Lower lobe of right lung (tissue), 2 donors: ENCODE results near the gene ACTN1. TPM values are rescaled to one million over a fixed set of nuclear protein-coding genes. Genes with fewer than 3 reads are reported as not detected.
A peak's percentile ranks its signal among the peaks of the same experiment; 100 is the strongest.

Experiments
- ATAC-seq, 2 donors: fragments of 200-7000 bp; cut with Tn5 transposase; one replicate each; pipeline ENCODE4 v1.9.1; 2020 to 2022; ENCODE audit warnings: mild to moderate bottlenecking in 2 of 2, moderate library complexity in 2 of 2
- DNase-seq: peaks from one replicate; pipeline ENCODE4 v3.0.0-alpha.2; 2020
- H3K27ac ChIP-seq: fragments of 200-600 bp; one replicate; pipeline ENCODE4 v1.8.0; 2022
- H3K27me3 ChIP-seq: fragments of 200-600 bp; one replicate; pipeline ENCODE4 v1.8.0; 2022; ENCODE audit warnings: low read depth
- H3K36me3 ChIP-seq: fragments of 200-600 bp; one replicate; pipeline ENCODE4 v1.8.0; 2022; ENCODE audit warnings: mild to moderate bottlenecking
- H3K4me1 ChIP-seq: fragments of 200-600 bp; one replicate; pipeline ENCODE4 v1.8.0; 2022
- H3K4me3 ChIP-seq: fragments of 200-600 bp; one replicate; pipeline ENCODE4 v1.8.0; 2022; ENCODE audit warnings: mild to moderate bottlenecking
- H3K9me3 ChIP-seq: fragments of 200-600 bp; one replicate; pipeline ENCODE4 v1.8.0; 2022
- CTCF ChIP-seq: fragments of 200-600 bp; IDR thresholded peaks from one replicate; pipeline ENCODE4 v1.8.0; 2022; ENCODE audit warnings: antibody characterized with exemption, mild to moderate bottlenecking
- intact Hi-C: fragments of 100-400 bp; cut with DNase I; formaldehyde crosslinking; loops from one replicate; pipeline ENCODE4 v1.11.0; 2022
- total RNA-seq: library from RNA; stranded (reverse); fragmentation: NEBNext Ultra II Directional; extraction: Animal tissue kit (Norgen Biotek cat#: 25700); gene quantifications from one replicate; pipeline ENCODE4 v1.2.1, GENCODE V29; 2021
- donor health status: DM: no; HTN: yes; CAD: no; lungs with severe emphysema.

Gene ACTN1
- total RNA-seq, 1 donor from 2014 or later, result 124 TPM

GRCh38 chr14:68898248-68899032 is 80.7 kb downstream of the ACTN1 start:
- H3K27me3 ChIP-seq, result no peaks in the 10 kb centered on the region
- TF ChIP-seq CTCF, result no peak
- intact Hi-C loops, result no loop called here
- H3K9me3 ChIP-seq, result no peaks in the 10 kb centered on the region
- no peak overlapping the region for H3K4me3 ChIP-seq
- peaks cover 79% of the 10 kb centered on the region for H3K36me3 ChIP-seq
- no peaks in the 10 kb centered on the region for H3K4me1 ChIP-seq
- no peak overlapping the region for H3K27ac ChIP-seq
- peak in 1 of 2 donors; percentile 23 for ATAC-seq
- DNase-seq, result peak; percentile 14

DNA sequence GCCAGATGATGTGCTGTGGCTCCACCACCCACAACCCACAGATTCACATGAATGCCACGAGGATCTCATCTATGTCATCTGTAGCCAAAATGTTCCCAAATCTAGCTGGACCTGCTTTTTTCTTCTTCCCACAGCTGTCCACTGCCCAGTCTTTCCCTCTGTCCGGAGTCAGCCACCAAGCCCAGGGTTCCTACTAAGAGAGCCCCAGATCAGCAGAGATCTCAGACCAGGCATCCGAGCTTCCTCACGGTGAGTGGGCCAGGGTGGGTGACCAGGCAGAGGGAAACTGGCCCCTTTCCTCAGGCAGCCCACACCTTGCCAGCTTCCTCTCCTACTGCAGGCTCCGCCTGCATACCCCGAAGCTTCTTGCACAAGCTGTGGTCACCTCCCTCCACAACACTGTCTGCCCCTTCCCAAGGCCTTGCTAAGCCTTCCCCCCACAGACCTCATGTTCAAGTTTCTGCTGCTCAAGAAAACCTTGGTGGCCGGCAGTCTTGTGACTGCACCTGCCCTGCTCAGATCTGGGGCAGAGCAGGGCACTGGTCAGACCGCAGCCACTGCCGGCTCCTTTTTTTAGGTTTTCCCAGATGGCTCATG is 81.4 kb downstream of the ACTN1 start:
- H3K36me3 ChIP-seq, result peaks cover 79% of the 10 kb centered on the region
- no peak overlapping the region for H3K27ac ChIP-seq
- no peak for TF ChIP-seq CTCF
- ATAC-seq, result no peak
- H3K4me1 ChIP-seq, result no peaks in the 10 kb centered on the region
- H3K27me3 ChIP-seq, result no peaks in the 10 kb centered on the region
- peak; percentile 24 for DNase-seq
- intact Hi-C loops, result no loop called here
- H3K9me3 ChIP-seq, result no peaks in the 10 kb centered on the region
- H3K4me3 ChIP-seq, result no peak overlapping the region

GRCh38 chr14:68896132-68896531 is 83.0 kb downstream of the ACTN1 start:
- Histone ChIP-seq H3K4me3 (no peak overlapping the region), H3K27me3 (no peaks in the 10 kb centered on the region), H3K9me3 (no peaks in the 10 kb centered on the region), H3K36me3 (peaks cover 79% of the 10 kb centered on the region), H3K27ac (no peak overlapping the region), H3K4me1 (no peaks in the 10 kb centered on the region)
- no peak for TF ChIP-seq CTCF
- intact Hi-C loops, result no loop called here
- ATAC-seq (no peak), DNase-seq (peak; percentile 27)

GRCh38 chr14:68894802-68895703 is 84.0 kb downstream of the ACTN1 start:
- no peak overlapping the region for H3K4me3 ChIP-seq
- ATAC-seq (no peak), DNase-seq (no peak)
- intact Hi-C loops, result no loop called here
- TF ChIP-seq CTCF, result no peak
- H3K27me3 ChIP-seq, result no peaks in the 10 kb centered on the region
- no peak overlapping the region for H3K27ac ChIP-seq
- H3K36me3 ChIP-seq, result peaks cover 80% of the 10 kb centered on the region
- H3K4me1 ChIP-seq, result no peaks in the 10 kb centered on the region
- no peaks in the 10 kb centered on the region for H3K9me3 ChIP-seq

DNA sequence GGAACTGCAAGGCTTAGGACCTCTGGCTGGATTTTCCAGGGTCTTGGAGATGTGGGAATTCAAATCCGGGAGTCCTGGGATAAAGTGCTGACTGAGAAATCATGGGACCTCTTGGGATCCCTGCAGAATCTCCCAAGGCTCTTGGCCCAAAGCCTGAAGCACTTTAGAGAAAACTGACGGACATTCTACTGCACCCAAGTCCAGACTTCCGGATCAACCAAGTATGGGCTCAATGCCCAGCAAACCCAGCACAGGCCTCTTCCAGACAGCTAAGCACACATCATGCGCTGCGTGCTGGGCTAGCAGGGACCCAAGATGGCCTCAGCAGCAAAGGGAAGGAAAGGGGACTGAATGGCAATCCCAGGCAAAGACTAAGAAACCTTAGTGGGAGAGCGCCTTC is 85.0 kb downstream of the ACTN1 start:
- ATAC-seq, result peak in 1 of 2 donors; percentile 18
- H3K36me3 ChIP-seq, result peaks cover 86% of the 10 kb centered on the region
- no peak for TF ChIP-seq CTCF
- H3K27ac ChIP-seq, result no peak overlapping the region
- H3K27me3 ChIP-seq, result no peaks in the 10 kb centered on the region
- peak; percentile 35 for DNase-seq
- H3K9me3 ChIP-seq, result no peaks in the 10 kb centered on the region
- H3K4me1 ChIP-seq, result no peaks in the 10 kb centered on the region
- intact Hi-C loops, result no loop called here
- H3K4me3 ChIP-seq, result no peak overlapping the region
